Esophagus squamous epithelium (tissue), 4 donors: ENCODE measurements around the gene PSMG3.

Experiments used
- CTCF ChIP-seq, 6 experiments: fragments of 450-650 bp in 4 of 6; fragments of 200-600 bp in 2 of 6; sonication (generic) in 2 of 6; IDR thresholded peaks; one replicate each; pipeline ENCODE4 v1.5.1; 2016 to 2019; ENCODE audit warnings: antibody characterized with exemption in 6 of 6, mild to moderate bottlenecking in 4 of 6, moderate library complexity in 4 of 6
- POLR2A ChIP-seq, 4 donors: fragments of 450-650 bp; IDR thresholded peaks; one replicate each; pipeline ENCODE4 v1.6.1; 2017; ENCODE audit warnings: antibody characterized with exemption in 4 of 4, mild to moderate bottlenecking in 4 of 4, moderate library complexity in 3 of 4

- no peak for TF ChIP-seq POLR2A (IDR thresholded peaks at IDR 0.05)
- TF ChIP-seq CTCF (IDR thresholded peaks at IDR 0.05) = no peak
These were observed 17.2 kb upstream of the PSMG3 start for GRCh38 chr7:1586827-1587705.
